ENCODE measurements around the gene MAP3K6. TPM values are rescaled to one million over a fixed set of nuclear protein-coding genes. Genes with fewer than 3 reads are reported as not detected.

Gene MAP3K6
- total RNA-seq, 6 experiments from 2014 or later = 4.3 to 14.9 (median 5.6) TPM

DNA sequence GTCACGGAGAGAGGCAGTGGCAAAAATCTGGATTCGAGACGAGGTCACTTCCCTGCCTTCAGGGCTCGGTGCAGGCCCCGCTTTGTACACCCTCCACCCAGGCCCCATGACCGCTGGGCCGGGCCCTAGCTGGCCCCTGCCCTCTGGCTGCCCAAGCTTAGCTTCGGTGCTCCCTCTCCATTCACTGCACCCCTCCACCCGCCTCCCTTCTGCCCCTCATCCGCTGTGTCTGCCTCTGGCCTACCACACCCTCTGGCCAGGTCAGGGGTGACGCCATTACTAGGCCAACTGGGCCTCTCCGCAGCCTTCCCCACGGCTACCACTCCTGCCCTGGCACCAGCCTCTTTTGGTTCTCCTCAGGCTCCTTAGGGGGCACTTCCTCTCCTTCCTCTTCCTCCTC lies 16.9 kb upstream of the MAP3K6 start:
- Histone ChIP-seq H3K27me3 (no peaks in the 10 kb centered on the region), H3K36me3 (no peaks in the 10 kb centered on the region), H3K27ac (no peak overlapping the region), H3K4me1 (no peaks in the 10 kb centered on the region), H3K9me3 (no peaks in the 10 kb centered on the region), H3K4me3 (no peak overlapping the region)
- DNase-seq = no peak
- intact Hi-C loops (cut with DNase I) = no loop called here
- ATAC-seq = no peak
- WGBS (ENCODE audit: insufficient coverage, low coverage, low lambda C conversion rate, missing lambda C conversion rate) = no CpG with 5 or more reads among the region's 13 CpGs
- no peak for TF ChIP-seq POLR2A (IDR thresholded peaks at IDR 0.05)
- TF ChIP-seq, protein P1, sequence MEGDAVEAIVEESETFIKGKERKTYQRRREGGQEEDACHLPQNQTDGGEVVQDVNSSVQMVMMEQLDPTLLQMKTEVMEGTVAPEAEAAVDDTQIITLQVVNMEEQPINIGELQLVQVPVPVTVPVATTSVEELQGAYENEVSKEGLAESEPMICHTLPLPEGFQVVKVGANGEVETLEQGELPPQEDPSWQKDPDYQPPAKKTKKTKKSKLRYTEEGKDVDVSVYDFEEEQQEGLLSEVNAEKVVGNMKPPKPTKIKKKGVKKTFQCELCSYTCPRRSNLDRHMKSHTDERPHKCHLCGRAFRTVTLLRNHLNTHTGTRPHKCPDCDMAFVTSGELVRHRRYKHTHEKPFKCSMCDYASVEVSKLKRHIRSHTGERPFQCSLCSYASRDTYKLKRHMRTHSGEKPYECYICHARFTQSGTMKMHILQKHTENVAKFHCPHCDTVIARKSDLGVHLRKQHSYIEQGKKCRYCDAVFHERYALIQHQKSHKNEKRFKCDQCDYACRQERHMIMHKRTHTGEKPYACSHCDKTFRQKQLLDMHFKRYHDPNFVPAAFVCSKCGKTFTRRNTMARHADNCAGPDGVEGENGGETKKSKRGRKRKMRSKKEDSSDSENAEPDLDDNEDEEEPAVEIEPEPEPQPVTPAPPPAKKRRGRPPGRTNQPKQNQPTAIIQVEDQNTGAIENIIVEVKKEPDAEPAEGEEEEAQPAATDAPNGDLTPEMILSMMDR (IDR thresholded peaks at IDR 0.05) = no peak

GRCh38 chr1:27383039-27383605 lies 16.4 kb upstream of the MAP3K6 start, which contains the start of gene CD164L2:
TSS of gene CD164L2 (minus strand) at chr1:27383333. CDS start at chr1:27383239, 94 bp downstream.
- 14% methylated on average over 4 of the region's 43 CpGs for WGBS (ENCODE audit: insufficient coverage, low coverage, low lambda C conversion rate, missing lambda C conversion rate)
- DNase-seq = peak in 1 of 3 donors; percentile 74
- TF ChIP-seq, protein P1 (IDR thresholded peaks at IDR 0.05) = no peak
- TF ChIP-seq POLR2A (IDR thresholded peaks at IDR 0.05) = no peak
- peak; percentile 67 to 84 (median 68) for ATAC-seq
- Histone ChIP-seq H3K4me3 (no peak within 1 kb of the TSS), H3K4me1 (no peaks in the 10 kb centered on the region), H3K27ac (no peak within 1 kb of the TSS), H3K9me3 (no peaks in the 10 kb centered on the region), H3K27me3 (no peaks in the 10 kb centered on the region), H3K36me3 (no peaks in the 10 kb centered on the region)
- intact Hi-C loops (cut with DNase I) = no loop called here

DNA sequence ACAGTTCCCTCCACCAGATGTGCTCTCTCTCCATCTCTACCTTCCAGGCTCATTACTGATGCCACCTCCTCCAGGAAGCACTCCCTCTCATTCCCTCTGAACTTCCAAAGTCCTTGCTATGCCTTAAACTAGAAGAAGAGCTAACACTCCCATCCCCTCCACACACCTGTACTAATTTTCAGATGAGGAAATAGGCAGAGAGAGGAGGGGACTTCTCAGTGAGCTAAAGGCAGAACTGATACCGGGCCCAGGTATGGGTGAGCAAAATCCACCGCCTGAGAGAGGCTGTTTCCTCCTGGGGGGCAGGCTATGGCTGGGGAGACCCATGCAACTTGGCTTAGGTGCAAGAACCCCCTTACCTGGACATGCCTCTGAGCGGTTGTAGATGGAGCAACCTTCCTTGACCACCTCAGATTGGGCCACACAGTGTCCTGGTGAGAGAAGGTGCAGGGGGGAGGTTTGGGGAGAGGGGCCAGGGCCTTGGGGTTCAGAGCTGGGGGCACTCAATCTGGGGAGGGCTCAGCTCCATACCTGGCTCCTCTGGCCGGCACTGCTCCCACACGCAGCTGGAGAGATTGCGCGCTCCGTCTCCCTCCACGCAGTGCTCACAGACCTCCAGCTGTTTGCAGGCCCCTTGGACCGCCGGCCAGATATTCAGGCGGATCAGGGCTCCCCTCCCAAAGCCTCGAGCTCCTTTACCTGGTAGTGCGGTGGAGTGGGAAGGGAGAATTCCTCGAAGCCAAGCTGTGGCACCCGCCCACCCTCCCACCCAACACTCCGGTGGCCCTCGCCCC lies 15.4 kb upstream of the MAP3K6 start:
- no peak for DNase-seq
- H3K9me3 ChIP-seq = no peaks in the 10 kb centered on the region

GRCh38 chr1:27380766-27381733 lies 14.3 kb upstream of the MAP3K6 start:
- ATAC-seq = peak in 1 of 4 donors; percentile 21

More for the DNA sequence above, 15.4 kb upstream of the MAP3K6 start:
- Histone ChIP-seq H3K36me3 (no peaks in the 10 kb centered on the region), H3K27me3 (no peaks in the 10 kb centered on the region), H3K4me1 (no peaks in the 10 kb centered on the region), H3K4me3 (no peak overlapping the region), H3K27ac (no peak overlapping the region)
- intact Hi-C loops (cut with DNase I) = no loop called here
- no peak for TF ChIP-seq POLR2A (IDR thresholded peaks at IDR 0.05)
- TF ChIP-seq, protein P1 (IDR thresholded peaks at IDR 0.05) = no peak
- no peak for ATAC-seq
- 70% methylated on average over 7 of the region's 18 CpGs for WGBS (ENCODE audit: insufficient coverage, low coverage, low lambda C conversion rate, missing lambda C conversion rate)

More at GRCh38 chr1:27380766-27381733, 14.3 kb upstream of the MAP3K6 start:
- Histone ChIP-seq H3K27ac (no peak overlapping the region), H3K4me1 (no peaks in the 10 kb centered on the region), H3K36me3 (no peaks in the 10 kb centered on the region), H3K9me3 (no peaks in the 10 kb centered on the region), H3K4me3 (no peak overlapping the region), H3K27me3 (no peaks in the 10 kb centered on the region)
- 70% methylated on average over 2 of the region's 12 CpGs for WGBS (ENCODE audit: insufficient coverage, low coverage, low lambda C conversion rate, missing lambda C conversion rate)
- TF ChIP-seq, protein P1 (IDR thresholded peaks at IDR 0.05) = no peak
- no peak for TF ChIP-seq POLR2A (IDR thresholded peaks at IDR 0.05)
- intact Hi-C loops (cut with DNase I) = no loop called here
- no peak for DNase-seq
